ENCODE results near the gene GOLPH3L.
"Not testable (repeated sequence)": the region's sequence is repeated elsewhere in the genome, so short reads cannot be mapped to it uniquely, and the experiment has no call there.

Gene GOLPH3L

DNA sequence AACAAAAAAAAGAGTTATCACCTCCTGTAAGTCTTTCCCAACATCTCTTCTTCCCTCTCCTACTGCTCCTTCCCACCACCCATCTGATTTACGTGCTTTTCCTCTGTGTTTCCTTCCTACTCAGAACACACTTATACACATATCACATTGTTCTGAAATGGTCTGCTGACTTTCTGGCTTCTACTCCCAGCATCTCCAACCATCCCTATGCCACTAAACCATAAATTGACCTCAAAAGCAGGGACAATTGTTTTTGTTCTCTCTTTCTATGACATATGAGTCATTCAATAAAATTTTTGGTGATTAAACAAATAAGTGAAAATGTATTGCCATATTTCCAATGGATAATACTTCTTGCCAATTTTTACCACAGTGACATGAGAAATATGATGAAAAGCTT is 8.2 kb downstream of the GOLPH3L start:
- no peak for TF ChIP-seq POLR2A (IDR thresholded peaks at IDR 0.05; ENCODE audit: low read length)
- TF ChIP-seq GATA1 (IDR thresholded peaks at IDR 0.05; ENCODE audit: low read depth, low read length), result no peak
- DNase-seq, result no peak

DNA sequence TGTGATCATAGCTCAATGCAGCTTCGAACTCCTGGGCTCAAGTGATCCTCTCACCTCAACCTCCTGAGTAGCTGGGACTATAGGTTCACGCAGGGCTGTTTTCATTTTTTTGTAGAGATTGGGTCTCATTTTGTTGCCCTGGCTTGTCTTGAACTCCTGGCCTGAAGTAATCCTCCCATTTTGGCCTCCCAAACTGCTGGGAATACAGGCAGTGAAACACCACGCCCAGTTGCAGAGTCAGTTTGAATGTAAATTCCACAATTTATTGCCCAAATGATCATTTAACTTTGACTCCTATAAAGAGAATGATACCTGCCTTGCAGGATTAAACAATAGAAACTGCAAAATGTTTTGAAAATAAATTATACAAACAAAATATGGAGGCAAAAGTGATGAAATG is 10.7 kb downstream of the GOLPH3L start:
- DNase-seq, result no peak
- TF ChIP-seq POLR2A (IDR thresholded peaks at IDR 0.05; ENCODE audit: low read length) (no peak), GATA1 (IDR thresholded peaks at IDR 0.05; ENCODE audit: low read depth, low read length) (no peak)

DNA sequence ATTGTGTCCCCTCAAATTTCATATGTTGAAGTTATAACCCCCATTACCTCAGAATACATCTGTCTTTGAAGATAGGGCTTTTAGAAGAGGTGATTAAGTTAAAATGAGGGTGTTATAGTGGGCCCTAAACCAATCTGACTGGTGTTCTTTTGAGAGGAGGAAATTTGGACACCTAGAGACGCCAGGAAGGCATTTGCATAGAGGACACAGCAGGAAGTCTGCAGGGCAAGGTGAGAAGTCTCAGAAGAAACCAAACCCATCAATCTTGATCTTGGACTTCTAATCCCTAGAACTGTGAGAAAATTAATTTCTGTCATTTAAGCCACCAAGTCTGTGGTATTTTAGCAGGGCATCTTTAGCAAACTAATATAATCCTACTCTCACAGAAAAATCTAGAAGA is 13.0 kb downstream of the GOLPH3L start:
- no peak for DNase-seq
- TF ChIP-seq GATA1 (IDR thresholded peaks at IDR 0.05; ENCODE audit: low read depth, low read length) (no peak), POLR2A (IDR thresholded peaks at IDR 0.05; ENCODE audit: low read length) (no peak)

DNA sequence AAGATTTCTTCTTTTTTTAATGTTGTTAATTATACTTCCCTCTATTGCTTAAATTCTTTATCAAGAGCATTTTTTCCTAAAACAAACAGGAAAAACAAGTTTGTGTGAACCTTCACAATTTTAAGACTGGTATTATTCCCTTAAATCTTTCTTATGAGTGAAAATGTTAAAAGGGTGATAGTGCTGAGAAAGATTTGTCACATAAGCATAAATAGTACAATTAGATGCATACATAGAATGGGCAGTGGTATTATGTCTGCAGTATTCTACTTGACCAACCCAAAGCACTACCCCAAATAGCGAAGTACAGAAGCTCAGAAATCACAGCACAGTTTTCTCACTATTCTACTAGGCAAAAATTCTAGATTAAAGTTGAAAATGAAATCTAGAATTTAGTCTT is 18.0 kb downstream of the GOLPH3L start:
- DNase-seq, result no peak
- TF ChIP-seq POLR2A (IDR thresholded peaks at IDR 0.05; ENCODE audit: low read length) (no peak), GATA1 (IDR thresholded peaks at IDR 0.05; ENCODE audit: low read depth, low read length) (no peak)

DNA sequence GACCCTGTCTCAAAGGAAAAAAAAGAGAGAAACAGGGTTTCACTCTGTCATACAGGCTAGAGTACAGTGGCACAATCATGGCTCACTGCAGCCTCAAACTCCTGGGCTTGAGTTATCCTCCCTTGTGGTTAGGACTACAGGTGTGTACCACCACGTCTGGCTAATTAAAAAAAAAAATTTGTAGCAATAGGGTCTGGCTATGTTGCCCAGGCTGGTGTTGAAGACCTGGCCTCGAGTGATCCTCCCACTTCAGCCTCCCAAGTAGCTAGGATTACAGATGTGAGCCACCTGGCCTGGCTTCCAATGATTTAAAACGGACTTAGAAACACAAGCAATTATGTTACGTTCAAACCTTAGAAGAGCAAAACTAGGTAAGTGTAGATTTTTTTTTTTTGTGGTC is 22.1 kb downstream of the GOLPH3L start:
- DNase-seq, result no peak
- TF ChIP-seq GATA1 (IDR thresholded peaks at IDR 0.05; ENCODE audit: low read depth, low read length) (no peak), POLR2A (IDR thresholded peaks at IDR 0.05; ENCODE audit: low read length) (no peak)

DNA sequence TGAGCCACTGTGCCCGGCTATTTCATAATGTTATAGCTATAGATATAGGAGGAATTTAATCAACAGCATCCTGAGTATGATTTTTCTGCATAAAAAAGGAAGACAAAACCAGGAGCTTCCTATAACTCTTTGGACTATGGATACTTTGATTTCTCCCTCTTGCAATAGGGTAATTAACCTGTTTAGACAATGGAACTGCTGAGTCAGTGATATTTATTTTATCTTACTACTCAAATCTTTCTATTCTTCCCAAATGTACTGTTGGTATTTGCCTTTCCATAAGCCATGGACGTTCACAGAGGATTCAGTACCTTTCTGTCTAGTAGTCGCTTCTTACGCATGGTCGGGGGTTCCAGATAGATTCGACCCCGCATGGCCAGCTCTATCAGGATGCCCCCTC is 33.6 kb downstream of the GOLPH3L start:
- no peak for DNase-seq
- TF ChIP-seq GATA1 (IDR thresholded peaks at IDR 0.05; ENCODE audit: low read depth, low read length), result no peak
- TF ChIP-seq POLR2A (IDR thresholded peaks at IDR 0.05; ENCODE audit: low read length), result no peak

DNA sequence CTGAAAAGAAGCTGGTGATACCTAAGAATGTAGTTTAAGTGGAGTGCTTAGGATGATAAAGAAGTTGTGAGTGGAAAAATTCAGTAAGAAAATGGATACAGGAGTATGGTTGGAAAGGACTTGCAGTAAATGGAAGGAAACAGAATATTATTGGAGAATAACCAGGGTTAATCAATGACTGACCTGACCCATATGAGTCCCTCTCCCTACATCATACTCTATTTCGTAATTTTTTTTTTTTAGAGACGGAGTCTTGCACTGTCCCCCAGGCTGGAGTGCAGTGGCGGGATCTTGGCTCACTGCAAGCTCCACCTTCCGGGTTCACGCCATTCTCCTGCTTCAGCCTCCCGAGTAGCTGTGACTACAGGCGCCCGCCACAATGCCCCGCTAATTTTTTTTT is 34.1 kb downstream of the GOLPH3L start:
- no peak for DNase-seq
- no peak for TF ChIP-seq POLR2A (IDR thresholded peaks at IDR 0.05; ENCODE audit: low read length)
- TF ChIP-seq GATA1 (IDR thresholded peaks at IDR 0.05; ENCODE audit: low read depth, low read length), result no peak

DNA sequence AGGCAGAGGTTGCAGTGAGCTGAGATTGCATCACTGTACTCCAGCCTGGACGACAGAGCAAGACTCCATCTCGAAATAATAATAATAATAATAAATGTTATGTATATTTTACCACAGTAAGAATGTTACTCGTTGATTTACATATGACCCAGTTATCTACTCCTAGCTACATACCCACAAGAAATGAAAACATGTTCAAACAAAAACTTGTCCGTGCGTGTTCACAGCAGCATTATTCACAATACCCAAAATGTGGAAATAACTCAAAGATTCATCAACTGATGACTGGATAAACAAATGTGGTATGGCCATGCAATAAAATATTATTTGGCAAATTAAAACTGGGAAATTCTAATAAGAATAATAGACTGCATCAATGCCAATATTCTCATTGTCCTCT is 35.8 kb downstream of the GOLPH3L start:
- no peak for DNase-seq
- TF ChIP-seq GATA1 (IDR thresholded peaks at IDR 0.05; ENCODE audit: low read depth, low read length), result no peak
- TF ChIP-seq POLR2A (IDR thresholded peaks at IDR 0.05; ENCODE audit: low read length), result no peak

DNA sequence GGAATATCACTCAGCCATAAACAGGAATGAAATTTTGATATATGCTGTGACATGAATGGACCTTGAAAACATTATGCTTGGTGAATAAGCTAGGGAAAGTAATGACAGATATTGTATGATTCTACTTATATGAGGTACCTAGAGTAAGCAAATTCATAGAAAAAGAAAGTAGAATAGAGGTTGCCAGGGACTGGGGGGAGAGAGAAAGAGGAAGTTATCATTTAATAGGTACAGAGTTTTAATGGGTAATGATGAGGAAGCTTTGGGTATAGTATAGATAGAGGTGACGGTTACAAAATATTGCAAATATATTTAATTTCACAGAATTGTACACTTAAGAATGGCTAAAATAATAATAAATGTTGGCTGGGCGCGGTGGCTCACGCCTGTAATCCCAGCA is 36.4 kb downstream of the GOLPH3L start:
- no peak for DNase-seq
- no peak for TF ChIP-seq GATA1 (IDR thresholded peaks at IDR 0.05; ENCODE audit: low read depth, low read length)
- TF ChIP-seq POLR2A (IDR thresholded peaks at IDR 0.05; ENCODE audit: low read length), result no peak

DNA sequence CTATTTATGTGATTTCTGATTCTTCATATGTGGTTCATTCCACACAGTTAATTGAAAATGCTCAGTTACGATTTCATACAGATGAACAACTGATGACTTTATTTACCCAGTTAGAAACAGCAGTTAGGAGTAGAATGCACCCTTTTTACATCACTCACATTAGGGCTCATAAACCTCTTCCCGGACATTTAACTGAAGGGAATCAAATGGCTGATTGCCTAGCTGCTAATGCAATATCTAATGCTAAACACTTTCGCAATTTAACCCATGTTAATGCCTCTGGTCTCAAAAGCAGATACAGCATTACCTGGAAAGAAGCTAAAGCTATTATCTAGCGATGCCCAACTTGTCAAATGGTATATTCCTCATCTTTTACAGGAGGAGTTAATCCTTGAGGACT is 39.9 kb downstream of the GOLPH3L start:
- DNase-seq, result not testable (repeated sequence)

DNA sequence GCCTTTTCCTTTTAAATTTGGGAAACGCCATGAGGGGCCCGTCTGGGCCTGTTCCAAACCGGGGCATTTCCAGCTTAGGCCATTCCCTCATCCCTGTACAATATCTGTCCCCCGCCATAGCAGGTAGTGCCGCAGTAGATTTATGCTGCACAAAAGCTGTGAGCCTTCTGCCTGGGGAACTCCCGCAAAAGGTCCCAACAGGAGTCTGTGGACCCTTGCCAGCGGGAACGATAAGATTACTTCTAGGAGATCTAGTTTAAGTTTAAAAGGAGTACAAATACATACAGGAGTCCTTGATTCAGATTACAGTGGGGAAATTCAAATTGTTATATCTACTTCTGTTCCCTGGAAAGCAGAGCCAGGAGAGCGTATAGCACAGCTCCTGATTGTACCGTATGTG is 42.3 kb downstream of the GOLPH3L start:
- not testable (repeated sequence) for DNase-seq

DNA sequence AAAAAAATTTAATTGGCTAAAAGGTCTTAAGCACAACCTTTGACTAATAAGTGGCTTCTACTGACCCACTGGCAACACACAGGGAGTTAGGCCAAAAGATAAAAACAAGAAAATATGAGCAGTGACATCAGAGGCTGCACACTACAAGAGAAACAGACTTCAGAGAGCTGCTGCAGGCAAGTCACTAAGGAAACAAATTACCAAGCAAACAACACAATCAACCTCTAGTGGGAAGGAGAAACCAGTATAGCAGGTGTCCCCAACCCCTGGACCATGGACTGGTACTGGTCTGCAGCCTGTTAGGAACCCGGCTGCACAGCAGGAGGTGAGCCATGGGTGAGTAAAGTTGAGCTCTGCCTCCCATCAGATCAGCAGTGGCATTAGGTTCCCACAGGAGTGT is 46.8 kb downstream of the GOLPH3L start:
- no peak for DNase-seq
- TF ChIP-seq POLR2A (IDR thresholded peaks at IDR 0.05; ENCODE audit: low read length) (no peak), GATA1 (IDR thresholded peaks at IDR 0.05; ENCODE audit: low read depth, low read length) (no peak)

DNA sequence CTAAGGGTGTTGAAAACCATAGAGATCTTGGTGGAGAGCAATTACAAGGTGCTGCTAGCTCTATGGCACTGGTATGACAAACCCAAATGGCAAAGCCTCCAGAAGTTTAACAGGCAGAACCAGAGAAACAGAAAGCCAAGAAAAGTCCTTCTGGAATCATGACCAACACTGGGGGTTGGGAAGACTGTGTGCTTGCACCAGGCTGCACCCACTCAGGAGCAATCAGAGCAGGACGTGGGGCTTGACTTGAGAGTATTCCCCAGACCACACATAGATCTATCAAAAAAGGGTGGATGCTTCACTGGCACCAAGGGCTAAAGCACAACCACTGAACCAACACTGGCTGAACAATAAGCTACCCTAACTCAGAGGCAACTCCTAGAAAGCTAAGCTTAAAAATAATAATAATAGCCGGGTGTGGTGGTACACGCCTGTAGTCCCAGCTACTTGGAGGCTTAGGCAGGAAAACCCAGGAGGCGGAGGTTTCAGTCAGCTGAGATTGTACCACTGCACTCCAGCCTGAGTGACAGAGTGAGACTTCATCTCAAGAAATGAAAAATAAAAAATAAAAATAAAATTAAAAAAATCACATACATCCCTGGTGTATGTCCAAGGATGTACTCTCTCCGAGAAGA is 47.4 kb downstream of the GOLPH3L start:
- DNase-seq, result no peak
- TF ChIP-seq GATA1 (IDR thresholded peaks at IDR 0.05; ENCODE audit: low read depth, low read length), result no peak
- TF ChIP-seq POLR2A (IDR thresholded peaks at IDR 0.05; ENCODE audit: low read length), result no peak

DNA sequence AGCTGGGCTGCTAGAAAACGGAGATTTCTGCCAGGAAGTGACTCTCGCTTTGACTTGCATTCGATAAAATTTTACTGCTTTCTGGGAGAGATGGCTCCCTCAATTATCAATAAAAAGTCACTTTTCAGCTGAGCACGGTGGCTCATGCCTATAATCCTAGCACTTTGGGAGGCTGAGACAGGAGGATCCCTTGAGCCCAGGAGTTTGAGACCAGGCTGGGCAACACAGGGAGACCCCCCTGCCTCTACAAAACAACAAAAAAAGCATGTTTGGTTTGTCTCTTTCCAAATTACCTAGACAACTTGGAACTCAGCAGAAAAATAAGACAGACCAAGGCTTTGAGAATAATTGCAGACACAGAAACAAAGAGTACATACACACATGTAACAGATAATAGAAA is 54.7 kb downstream of the GOLPH3L start:
- TF ChIP-seq POLR2A (IDR thresholded peaks at IDR 0.05; ENCODE audit: low read length) (no peak), GATA1 (IDR thresholded peaks at IDR 0.05; ENCODE audit: low read depth, low read length) (no peak)

DNA sequence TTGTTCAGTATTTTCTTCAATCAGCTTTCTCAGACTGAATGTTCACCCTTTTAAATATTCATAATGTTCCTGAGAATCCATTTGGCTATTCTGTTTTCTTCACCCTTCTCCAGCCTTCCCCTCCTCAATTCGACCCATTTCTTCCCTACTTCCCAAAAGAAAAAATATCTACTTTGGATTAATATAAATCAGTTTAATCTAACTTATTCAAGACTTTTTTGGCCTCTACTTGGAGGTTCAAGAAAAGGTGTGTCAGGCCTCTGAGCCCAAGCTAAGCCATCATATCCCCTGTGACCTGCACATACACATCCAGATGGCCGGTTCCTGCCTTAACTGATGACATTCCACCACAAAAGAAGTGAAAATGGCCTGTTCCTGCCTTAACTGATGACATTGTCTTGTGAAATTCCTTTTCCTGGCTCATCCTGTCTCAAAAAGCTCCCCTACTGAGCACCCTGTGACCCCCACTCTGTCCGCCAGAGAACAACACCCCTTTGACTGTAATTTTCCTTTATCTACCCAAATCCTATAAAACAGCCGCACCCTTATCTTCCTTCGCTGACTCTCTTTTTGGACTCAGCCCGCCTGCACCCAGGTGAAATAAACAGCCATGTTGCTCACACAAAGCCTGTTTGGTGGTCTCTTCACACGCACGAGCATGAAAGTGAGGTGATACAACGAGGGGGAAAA is 55.7 kb downstream of the GOLPH3L start:
- DNase-seq, result not testable (repeated sequence)

More for the DNA sequence above, 54.7 kb downstream of the GOLPH3L start:
- DNase-seq, result no peak

DNA sequence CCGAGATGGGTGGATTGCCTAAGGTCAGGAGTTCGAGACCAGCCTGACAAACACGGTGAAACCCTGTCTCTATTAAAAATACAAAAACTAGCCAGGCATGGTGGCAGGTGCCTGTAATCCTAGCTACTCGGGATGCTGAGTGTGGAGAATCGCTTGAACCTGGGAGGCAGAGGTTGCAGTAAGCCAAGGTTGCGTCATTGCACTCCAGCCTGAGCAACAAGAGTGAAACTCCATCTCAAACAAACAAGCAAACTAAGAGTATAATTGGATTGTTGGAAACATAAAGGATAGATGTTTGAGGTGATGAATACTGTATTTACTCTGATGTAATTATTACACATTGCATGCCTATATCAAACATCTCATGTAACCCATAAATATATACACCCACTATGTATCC is 58.5 kb downstream of the GOLPH3L start:
- DNase-seq, result not testable (repeated sequence)

DNA sequence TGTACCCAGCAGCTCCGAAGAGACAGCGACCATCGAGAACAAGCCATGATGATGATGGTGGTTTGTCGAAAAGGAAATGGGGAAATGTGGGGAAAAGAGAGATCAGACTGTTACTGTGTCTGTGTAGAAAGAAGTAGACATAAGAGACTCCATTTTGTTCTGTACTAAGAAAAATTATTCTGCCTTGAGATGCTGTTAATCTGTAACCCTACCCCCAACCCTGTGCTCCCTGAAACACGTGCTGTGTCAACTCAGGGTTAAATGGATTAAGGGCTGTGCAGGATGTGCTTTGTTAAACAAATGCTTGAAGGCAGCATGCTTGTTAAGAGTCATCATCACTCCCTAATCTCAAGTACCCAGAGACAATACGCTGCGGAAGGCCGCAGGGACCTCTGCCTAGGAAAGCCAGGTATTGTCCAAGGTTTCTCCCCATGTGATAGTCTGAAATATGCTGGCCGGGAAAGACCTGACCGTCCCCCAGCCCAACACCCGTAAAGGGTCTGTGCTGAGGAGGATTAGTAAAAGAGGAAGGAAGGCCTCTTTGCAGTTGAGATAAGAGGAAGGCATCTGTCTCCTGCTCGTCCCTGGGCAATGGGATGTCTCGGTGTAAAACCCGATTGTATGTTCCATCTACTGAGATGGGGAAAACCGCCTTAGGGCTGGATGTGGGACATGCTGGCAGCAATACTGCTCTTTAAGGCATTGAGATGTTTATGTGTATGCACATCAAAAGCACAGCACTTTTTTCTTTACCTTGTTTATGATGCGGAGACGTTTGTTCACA is 61.9 kb downstream of the GOLPH3L start:
- not testable (repeated sequence) for DNase-seq

Measured in erythroblast (primary cell).